NB4 (cell line): Measurements from ENCODE around the gene APEH.

ENCODE experiments used
- POLR2A ChIP-seq: IDR thresholded peaks from 2 replicates; pipeline ENCODE4 v1.6.1; 2011; ENCODE audit warnings: mild to moderate bottlenecking; ENCODE audit not compliant: insufficient read length; ENCODE audit errors: extremely low read depth
- TF ChIP-seq, protein P1 (sequence below): IDR thresholded peaks from one replicate; pipeline ENCODE4 v1.5.1; 2012; ENCODE audit warnings: low read depth, low read length
- TF ChIP-seq, protein P2 (sequence below): IDR thresholded peaks from 2 replicates; pipeline ENCODE4 v1.6.1; 2011; ENCODE audit warnings: low read depth, low read length

DNA sequence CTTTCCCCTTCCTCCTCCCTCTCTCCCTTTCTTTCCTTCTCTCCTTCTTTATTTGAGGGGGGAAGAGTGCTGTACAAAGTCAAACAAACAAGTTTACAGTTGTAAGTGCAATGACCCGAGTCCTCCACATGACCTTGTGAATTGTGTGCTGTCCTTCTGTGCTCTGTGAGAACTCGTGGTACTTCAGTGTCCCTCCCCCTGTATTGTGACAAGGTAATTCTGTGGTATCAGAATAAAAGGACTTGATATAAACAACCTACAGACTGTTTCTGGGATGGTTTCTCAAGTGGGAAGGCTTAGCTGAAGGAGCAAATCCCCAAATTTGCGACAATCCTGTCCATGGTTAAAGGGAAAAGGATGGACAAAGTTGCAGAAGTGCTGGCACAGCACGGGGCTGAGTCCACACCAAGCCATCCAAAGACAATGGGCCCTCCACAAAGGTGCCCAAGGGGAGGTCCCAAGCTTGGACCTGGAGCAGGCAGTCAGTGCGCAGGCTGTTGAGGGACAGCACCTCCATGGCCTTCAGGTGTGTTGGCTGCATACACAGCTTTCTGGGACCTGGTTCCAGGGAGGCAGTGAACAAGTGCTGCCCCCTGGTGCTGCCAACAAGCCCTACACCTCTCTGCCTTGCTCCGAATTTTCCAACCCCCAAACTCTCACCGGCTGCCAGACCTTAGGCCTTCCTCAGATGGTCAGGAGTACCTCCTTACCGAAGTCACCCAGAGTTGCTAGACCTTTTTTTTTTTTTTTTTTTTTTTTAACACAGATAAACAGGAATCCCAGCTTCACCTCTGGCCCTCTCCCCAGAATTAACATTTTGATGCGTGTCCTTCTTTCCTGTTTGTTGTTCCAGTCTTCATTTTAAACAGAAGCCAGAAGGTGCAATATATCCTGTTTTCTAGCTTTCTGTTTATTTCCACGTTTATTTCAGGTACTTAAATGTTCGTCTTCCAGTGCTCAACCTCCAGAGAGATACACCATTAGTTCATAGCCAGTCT lies 2.6 kb upstream of the APEH start:
- TF ChIP-seq, protein P1, sequence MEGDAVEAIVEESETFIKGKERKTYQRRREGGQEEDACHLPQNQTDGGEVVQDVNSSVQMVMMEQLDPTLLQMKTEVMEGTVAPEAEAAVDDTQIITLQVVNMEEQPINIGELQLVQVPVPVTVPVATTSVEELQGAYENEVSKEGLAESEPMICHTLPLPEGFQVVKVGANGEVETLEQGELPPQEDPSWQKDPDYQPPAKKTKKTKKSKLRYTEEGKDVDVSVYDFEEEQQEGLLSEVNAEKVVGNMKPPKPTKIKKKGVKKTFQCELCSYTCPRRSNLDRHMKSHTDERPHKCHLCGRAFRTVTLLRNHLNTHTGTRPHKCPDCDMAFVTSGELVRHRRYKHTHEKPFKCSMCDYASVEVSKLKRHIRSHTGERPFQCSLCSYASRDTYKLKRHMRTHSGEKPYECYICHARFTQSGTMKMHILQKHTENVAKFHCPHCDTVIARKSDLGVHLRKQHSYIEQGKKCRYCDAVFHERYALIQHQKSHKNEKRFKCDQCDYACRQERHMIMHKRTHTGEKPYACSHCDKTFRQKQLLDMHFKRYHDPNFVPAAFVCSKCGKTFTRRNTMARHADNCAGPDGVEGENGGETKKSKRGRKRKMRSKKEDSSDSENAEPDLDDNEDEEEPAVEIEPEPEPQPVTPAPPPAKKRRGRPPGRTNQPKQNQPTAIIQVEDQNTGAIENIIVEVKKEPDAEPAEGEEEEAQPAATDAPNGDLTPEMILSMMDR: peak; percentile 82
- TF ChIP-seq POLR2A: no peak
- TF ChIP-seq, protein P2, sequence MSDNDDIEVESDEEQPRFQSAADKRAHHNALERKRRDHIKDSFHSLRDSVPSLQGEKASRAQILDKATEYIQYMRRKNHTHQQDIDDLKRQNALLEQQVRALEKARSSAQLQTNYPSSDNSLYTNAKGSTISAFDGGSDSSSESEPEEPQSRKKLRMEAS: no peak
